Astrocyte of the cerebellum (primary cell): ENCODE measurements around the gene EEF1E1.

Source experiments
- DNase-seq: peaks from one replicate; pipeline ENCODE4 v3.0.0-alpha.2; 2011; ENCODE audit warnings: low read depth
- H3K4me3 ChIP-seq: 2 replicates; pipeline ENCODE4 v1.5.1; 2011; ENCODE audit warnings: mild to moderate bottlenecking, low read depth, low read length, moderate library complexity
- CTCF ChIP-seq: IDR thresholded peaks from 2 replicates; pipeline ENCODE4 v1.5.1; 2012; ENCODE audit warnings: low read length, low read depth, moderate library complexity, mild to moderate bottlenecking; ENCODE audit errors: missing control alignments
- in situ Hi-C: cut with HindIII; loops from 2 replicates; pipeline ENCODE4 v1.10.0; 2017; ENCODE audit warnings: low sequenced_read_pairs

Gene EEF1E1

GRCh38 chr6:8082954-8083858 is 19.1 kb downstream of the EEF1E1 start:
- peak; percentile 49 for DNase-seq
- TF ChIP-seq CTCF: no peak
- in situ Hi-C loops: no loop called here
- H3K4me3 ChIP-seq: no peak overlapping the region

GRCh38 chr6:8082572-8082953 is 19.8 kb downstream of the EEF1E1 start:
- no peak for DNase-seq
- TF ChIP-seq CTCF: no peak
- in situ Hi-C loops: no loop called here
- no peak overlapping the region for H3K4me3 ChIP-seq

GRCh38 chr6:8080362-8081151 is 21.8 kb downstream of the EEF1E1 start:
- TF ChIP-seq CTCF: no peak
- in situ Hi-C loops: no loop called here
- DNase-seq: no peak
- no peak overlapping the region for H3K4me3 ChIP-seq

GRCh38 chr6:8079126-8079525 is 23.2 kb downstream of the EEF1E1 start:
- in situ Hi-C loops: no loop called here

GRCh38 chr6:8077991-8078390 is 24.4 kb downstream of the EEF1E1 start:
- no peak for TF ChIP-seq CTCF

More at GRCh38 chr6:8079126-8079525, 23.2 kb downstream of the EEF1E1 start:
- no peak for TF ChIP-seq CTCF
- no peak overlapping the region for H3K4me3 ChIP-seq
- DNase-seq: no peak

GRCh38 chr6:8075704-8076103 is 26.6 kb downstream of the EEF1E1 start:
- DNase-seq: no peak
- TF ChIP-seq CTCF: no peak
- in situ Hi-C loops: no loop called here
- H3K4me3 ChIP-seq: no peak overlapping the region

More at GRCh38 chr6:8077991-8078390, 24.4 kb downstream of the EEF1E1 start:
- no peak overlapping the region for H3K4me3 ChIP-seq
- no peak for DNase-seq
- in situ Hi-C loops: no loop called here
